C1 segment of cervical spinal cord (tissue), 14 donors: ENCODE data around the gene SOHLH2.

Experiments
- DNase-seq, 14 donors: peaks; one replicate each; lab custom pipeline; 2025; lab: John Stamatoyannopoulos, UW

The SOHLH2 gene

GRCh38 chr13:36214163-36214921 lies at the start of gene SOHLH2:
TSS of gene SOHLH2 (minus strand) at chr13:36214556. CDS start at chr13:36214526, 30 bp downstream.
- no peak for DNase-seq

- DNase-seq = no peak
These were observed 47.6 kb upstream of the SOHLH2 start for GRCh38 chr13:36261976-36262375.

GRCh38 chr13:36261011-36261410 lies 46.7 kb upstream of the SOHLH2 start:
- DNase-seq = no peak

- DNase-seq = no peak
These were observed 45.2 kb upstream of the SOHLH2 start for GRCh38 chr13:36259361-36260137.

GRCh38 chr13:36258831-36259230 lies 44.5 kb upstream of the SOHLH2 start:
- no peak for DNase-seq

- DNase-seq = no peak
These were observed 37.2 kb upstream of the SOHLH2 start for GRCh38 chr13:36251526-36251925.

- DNase-seq = no peak
These were observed 36.7 kb upstream of the SOHLH2 start for GRCh38 chr13:36251017-36251416.

- DNase-seq = no peak
These were observed 34.3 kb upstream of the SOHLH2 start for GRCh38 chr13:36248700-36249099.

- DNase-seq = no peak
These were observed 30.6 kb upstream of the SOHLH2 start for GRCh38 chr13:36244990-36245389.

GRCh38 chr13:36244073-36244472 lies 29.7 kb upstream of the SOHLH2 start:
- DNase-seq = no peak

GRCh38 chr13:36242761-36243160 lies 28.4 kb upstream of the SOHLH2 start:
- DNase-seq = no peak

GRCh38 chr13:36231236-36231635 lies 16.9 kb upstream of the SOHLH2 start:
- DNase-seq = no peak

GRCh38 chr13:36224730-36225129 lies 10.4 kb upstream of the SOHLH2 start:
- no peak for DNase-seq

GRCh38 chr13:36219883-36220282 lies 5.5 kb upstream of the SOHLH2 start:
- DNase-seq = no peak

GRCh38 chr13:36217456-36217855 lies 3.1 kb upstream of the SOHLH2 start:
- no peak for DNase-seq

GRCh38 chr13:36212789-36213188 lies 1.6 kb downstream of the SOHLH2 start:
- DNase-seq = no peak

GRCh38 chr13:36211567-36211966 lies 2.8 kb downstream of the SOHLH2 start:
- DNase-seq = no peak

GRCh38 chr13:36210738-36211137 lies 3.6 kb downstream of the SOHLH2 start:
- DNase-seq = no peak

GRCh38 chr13:36207672-36208071 lies 6.7 kb downstream of the SOHLH2 start:
- DNase-seq = no peak

- no peak for DNase-seq
These were observed 21.1 kb downstream of the SOHLH2 start for GRCh38 chr13:36193151-36193855.

GRCh38 chr13:36192166-36192565 lies 22.2 kb downstream of the SOHLH2 start:
- DNase-seq = no peak

- DNase-seq = no peak
These were observed 23.6 kb downstream of the SOHLH2 start for GRCh38 chr13:36190771-36191170.
